ENCODE results near the gene THYN1. TPM values are rescaled to one million over a fixed set of nuclear protein-coding genes. Genes with fewer than 3 reads are reported as not detected.

Gene THYN1
- total RNA-seq, 1 donor from 2014 or later = 33.7 TPM

DNA sequence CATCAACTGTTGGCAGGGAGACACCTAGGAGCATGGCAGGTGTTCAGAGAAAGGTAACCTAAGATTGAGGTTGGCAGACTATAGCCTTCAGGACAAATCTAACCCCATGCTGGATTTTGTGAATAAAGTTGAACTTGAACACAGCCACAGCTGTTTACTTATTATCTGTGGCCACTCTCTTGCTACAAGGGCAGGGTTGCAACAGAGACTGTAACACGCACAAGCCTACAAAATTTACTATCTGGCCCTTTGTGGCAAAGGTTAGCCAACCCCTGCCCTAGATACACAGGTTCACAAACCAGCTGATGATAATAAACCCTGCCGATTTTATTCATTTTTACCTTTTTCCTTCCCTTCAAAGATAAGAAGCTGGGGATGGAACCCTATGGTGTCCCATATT lies 2.5 kb downstream of the THYN1 start:
- Histone ChIP-seq H3K27me3 (ENCODE audit: low read depth) (no peaks in the 10 kb centered on the region), H3K27ac (no peak overlapping the region), H3K4me1 (peaks cover 40% of the 10 kb centered on the region), H3K9me3 (no peaks in the 10 kb centered on the region), H3K4me3 (no peak overlapping the region), H3K36me3 (peaks cover 57% of the 10 kb centered on the region)
- DNase-seq (no peak), ATAC-seq (no peak)
- intact Hi-C loops (cut with DNase I) = no loop called here
- TF ChIP-seq, protein P1, sequence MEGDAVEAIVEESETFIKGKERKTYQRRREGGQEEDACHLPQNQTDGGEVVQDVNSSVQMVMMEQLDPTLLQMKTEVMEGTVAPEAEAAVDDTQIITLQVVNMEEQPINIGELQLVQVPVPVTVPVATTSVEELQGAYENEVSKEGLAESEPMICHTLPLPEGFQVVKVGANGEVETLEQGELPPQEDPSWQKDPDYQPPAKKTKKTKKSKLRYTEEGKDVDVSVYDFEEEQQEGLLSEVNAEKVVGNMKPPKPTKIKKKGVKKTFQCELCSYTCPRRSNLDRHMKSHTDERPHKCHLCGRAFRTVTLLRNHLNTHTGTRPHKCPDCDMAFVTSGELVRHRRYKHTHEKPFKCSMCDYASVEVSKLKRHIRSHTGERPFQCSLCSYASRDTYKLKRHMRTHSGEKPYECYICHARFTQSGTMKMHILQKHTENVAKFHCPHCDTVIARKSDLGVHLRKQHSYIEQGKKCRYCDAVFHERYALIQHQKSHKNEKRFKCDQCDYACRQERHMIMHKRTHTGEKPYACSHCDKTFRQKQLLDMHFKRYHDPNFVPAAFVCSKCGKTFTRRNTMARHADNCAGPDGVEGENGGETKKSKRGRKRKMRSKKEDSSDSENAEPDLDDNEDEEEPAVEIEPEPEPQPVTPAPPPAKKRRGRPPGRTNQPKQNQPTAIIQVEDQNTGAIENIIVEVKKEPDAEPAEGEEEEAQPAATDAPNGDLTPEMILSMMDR (IDR thresholded peaks at IDR 0.05) = no peak

DNA sequence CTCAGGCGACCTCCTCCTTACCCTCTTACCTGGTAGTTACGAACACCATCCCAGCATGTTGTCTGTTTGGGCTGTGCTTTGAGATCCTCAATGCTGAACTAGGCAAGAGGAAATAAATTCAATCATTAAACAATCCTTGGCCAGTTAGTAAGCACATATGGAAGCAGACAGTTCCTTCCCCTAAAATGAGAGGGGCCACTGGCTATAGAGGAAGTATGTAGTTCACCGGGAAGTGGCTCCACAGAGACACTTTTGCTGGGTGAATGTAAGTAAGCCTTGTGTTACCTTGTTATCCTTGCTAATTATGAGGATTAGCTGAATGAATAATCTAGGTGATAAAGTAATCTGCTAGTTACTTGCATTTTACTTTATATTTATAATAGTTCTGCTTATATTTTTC lies 2.9 kb downstream of the THYN1 start:
- DNase-seq (no peak), ATAC-seq (no peak)
- Histone ChIP-seq H3K9me3 (no peaks in the 10 kb centered on the region), H3K27me3 (ENCODE audit: low read depth) (no peaks in the 10 kb centered on the region), H3K36me3 (peaks cover 61% of the 10 kb centered on the region), H3K4me1 (peaks cover 36% of the 10 kb centered on the region), H3K4me3 (no peak overlapping the region), H3K27ac (no peak overlapping the region)
- TF ChIP-seq, protein P1 (IDR thresholded peaks at IDR 0.05) = no peak
- intact Hi-C loops (cut with DNase I) = no loop called here

DNA sequence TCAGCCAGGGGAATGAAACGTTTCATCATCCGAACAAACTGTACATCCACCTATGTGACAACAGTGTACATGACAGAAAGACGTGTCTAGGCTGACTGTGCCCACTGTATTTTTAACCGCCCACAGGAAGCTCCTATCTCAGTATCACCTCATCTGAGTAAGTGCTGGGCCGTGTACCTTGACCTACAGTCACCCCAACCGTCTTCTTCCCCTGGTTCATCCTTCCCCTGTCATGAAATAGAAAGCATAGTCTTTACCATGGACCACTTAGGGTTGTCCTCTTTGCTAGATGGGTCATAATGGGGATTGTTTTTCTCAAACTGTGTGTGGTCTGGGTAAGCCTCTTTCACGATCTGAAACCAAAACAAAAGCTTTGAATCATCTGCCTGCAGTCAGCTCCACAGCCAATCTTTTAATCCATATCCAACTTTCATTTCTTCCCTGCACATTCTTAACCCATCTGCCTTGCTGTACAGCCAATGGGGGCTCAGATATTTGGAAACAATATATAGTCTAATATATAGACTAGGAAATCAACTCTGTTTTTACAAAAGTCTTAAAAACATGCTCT lies 4.2 kb downstream of the THYN1 start:
- Histone ChIP-seq H3K27ac (no peak overlapping the region), H3K27me3 (ENCODE audit: low read depth) (no peaks in the 10 kb centered on the region), H3K36me3 (peaks cover 73% of the 10 kb centered on the region), H3K9me3 (no peaks in the 10 kb centered on the region), H3K4me1 (peaks cover 24% of the 10 kb centered on the region), H3K4me3 (no peak overlapping the region)
- ATAC-seq (no peak), DNase-seq (no peak)
- TF ChIP-seq, protein P1 (IDR thresholded peaks at IDR 0.05) = no peak
- intact Hi-C loops (cut with DNase I) = no loop called here

DNA sequence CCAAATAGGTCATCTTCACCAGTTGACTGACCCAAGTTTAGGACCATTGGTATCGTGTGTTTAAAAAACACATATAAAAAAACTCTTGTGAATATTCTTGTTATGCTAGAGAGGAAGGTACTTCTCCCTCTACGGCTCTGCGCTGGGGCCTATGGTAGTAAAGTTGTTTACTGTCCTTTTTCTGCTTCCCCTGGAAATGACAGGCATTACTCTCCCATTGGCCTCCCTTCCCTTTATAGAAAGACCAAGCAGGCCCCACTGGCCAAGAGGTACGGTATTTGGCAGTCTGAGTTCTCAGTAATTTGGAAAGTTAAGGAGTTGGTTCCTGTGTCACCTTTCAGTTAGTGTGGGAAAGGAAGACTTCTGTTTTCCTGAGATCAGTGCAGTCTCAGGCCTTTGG lies 6.5 kb downstream of the THYN1 start:
- H3K27ac ChIP-seq = no peak overlapping the region
- TF ChIP-seq, protein P1 (IDR thresholded peaks at IDR 0.05) = no peak
- intact Hi-C loops (cut with DNase I) = no loop called here
- no peak for ATAC-seq
- no peak for DNase-seq
- H3K27me3 ChIP-seq (ENCODE audit: low read depth) = no peaks in the 10 kb centered on the region
- H3K4me3 ChIP-seq = no peak overlapping the region
- peaks cover 13% of the 10 kb centered on the region for H3K4me1 ChIP-seq
- H3K9me3 ChIP-seq = no peaks in the 10 kb centered on the region
- peaks cover 97% of the 10 kb centered on the region for H3K36me3 ChIP-seq

DNA sequence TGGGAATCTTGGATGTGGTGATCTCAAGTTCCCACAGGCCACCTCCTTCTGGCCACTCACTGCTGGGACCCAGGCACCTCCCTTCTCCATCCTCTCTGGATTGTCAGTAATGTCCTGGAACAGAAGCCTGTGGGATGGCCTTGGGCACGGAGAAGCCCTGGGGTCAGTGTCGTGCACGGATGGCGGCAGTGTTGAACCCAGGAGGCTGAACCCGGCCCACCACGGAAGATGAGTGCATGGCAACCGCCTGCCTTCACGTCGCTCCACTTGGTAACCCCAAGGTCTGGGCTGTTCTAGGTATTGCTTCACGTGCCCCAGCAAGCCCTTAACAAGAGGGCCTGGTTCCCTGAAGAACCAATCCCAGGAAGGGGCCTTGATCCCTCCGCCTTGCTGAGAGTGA lies 7.1 kb downstream of the THYN1 start:
- H3K4me3 ChIP-seq = no peak overlapping the region
- peaks cover 8% of the 10 kb centered on the region for H3K4me1 ChIP-seq
- no peaks in the 10 kb centered on the region for H3K9me3 ChIP-seq
- peaks cover 100% of the 10 kb centered on the region for H3K36me3 ChIP-seq
- ATAC-seq = no peak
- no peak for DNase-seq
- no peaks in the 10 kb centered on the region for H3K27me3 ChIP-seq (ENCODE audit: low read depth)
- TF ChIP-seq, protein P1 (IDR thresholded peaks at IDR 0.05) = no peak
- no peak overlapping the region for H3K27ac ChIP-seq
- intact Hi-C loops (cut with DNase I) = no loop called here

All from lower lobe of right lung (tissue), 2 donors.